OCI-LY3 (cell line): Measurements from ENCODE around the gene PPP1R26.

ENCODE experiments used
- CTCF ChIP-seq: fragments of 200-600, 300-600 bp; sonication (generic); IDR thresholded peaks from 2 replicates; pipeline ENCODE4 v1.5.1; 2014; ENCODE audit warnings: antibody characterized with exemption, low read length, low read depth
- EZH2phosphoT487 ChIP-seq: fragments of 200-600 bp; shearing (Covaris generic); IDR thresholded peaks from 2 replicates; pipeline ENCODE4 v1.6.1; 2018; ENCODE audit warnings: antibody characterized with exemption, mixed run types, low read depth

- TF ChIP-seq CTCF, result no peak
- TF ChIP-seq EZH2phosphoT487, result no peak
These were observed 13.5 kb downstream of the PPP1R26 start for GRCh38 chr9:135492886-135493669.
